Loucy (cell line): ENCODE measurements around the gene CYFIP2.

Experiments used
- H2AFZ ChIP-seq: fragments of 200-600 bp; sonication (generic); 2 replicates; pipeline ENCODE4 v1.6.0; 2016; ENCODE audit warnings: antibody characterized with exemption, mild to moderate bottlenecking, low read length, moderate library complexity
- H3F3A ChIP-seq: fragments of 200-600 bp; 2 replicates; pipeline ENCODE4 v1.6.0; 2016; ENCODE audit warnings: antibody characterized with exemption, low read depth, mild to moderate bottlenecking
- H3K27me3 ChIP-seq: fragments of 200-600 bp; sonication (generic); 2 replicates; pipeline ENCODE4 v1.6.1; 2014; ENCODE audit warnings: low read length, mild to moderate bottlenecking; ENCODE audit not compliant: insufficient read depth, poor library complexity, severe bottlenecking
- H3K36me3 ChIP-seq: fragments of 200-600 bp; sonication (generic); 2 replicates; pipeline ENCODE4 v1.6.1; 2016; ENCODE audit warnings: low read length; ENCODE audit not compliant: insufficient read depth
- H3K4me1 ChIP-seq: fragments of 200-600 bp; sonication (generic); 2 replicates; pipeline ENCODE4 v1.5.1; 2014; ENCODE audit warnings: low read length, mild to moderate bottlenecking; ENCODE audit not compliant: insufficient read depth, poor library complexity, severe bottlenecking
- H3K4me2 ChIP-seq: fragments of 200-600 bp; sonication (generic); 2 replicates; pipeline ENCODE4 v1.6.0; 2014; ENCODE audit warnings: antibody characterized with exemption, low read length, low read depth, mild to moderate bottlenecking; ENCODE audit not compliant: poor library complexity, severe bottlenecking
- H3K4me3 ChIP-seq: fragments of 200-600 bp; sonication (generic); 2 replicates; pipeline ENCODE4 v1.5.1; 2014; ENCODE audit warnings: low read length, mild to moderate bottlenecking, mixed read lengths; ENCODE audit not compliant: poor library complexity, severe bottlenecking
- H3K79me2 ChIP-seq: fragments of 200-600 bp; sonication (generic); 2 replicates; pipeline ENCODE4 v1.6.1; 2014; ENCODE audit warnings: low read length; ENCODE audit not compliant: insufficient read depth
- H3K9ac ChIP-seq: fragments of 200-600 bp; sonication (generic); 2 replicates; pipeline ENCODE4 v1.6.0; 2014; ENCODE audit warnings: mild to moderate bottlenecking, low read depth, low read length, moderate library complexity; ENCODE audit not compliant: poor library complexity, severe bottlenecking
- H3K9me2 ChIP-seq: fragments of 200-600 bp; sonication (generic); replicated peaks from 2 replicates; pipeline ENCODE4 v1.6.1; 2016; ENCODE audit warnings: low read depth, low read length, mixed read lengths
- H3K9me3 ChIP-seq: fragments of 200-600 bp; sonication (generic); 2 replicates; pipeline ENCODE4 v1.6.1; 2014; ENCODE audit warnings: mild to moderate bottlenecking, antibody characterized with exemption, low read length, low read depth; ENCODE audit not compliant: insufficient read depth
- H4K20me1 ChIP-seq: fragments of 200-600 bp; sonication (generic); 2 replicates; pipeline ENCODE4 v1.6.0; 2014; ENCODE audit warnings: antibody characterized with exemption, low read length, mild to moderate bottlenecking; ENCODE audit not compliant: insufficient read depth, poor library complexity, severe bottlenecking
- CTCF ChIP-seq: fragments of 200-600 bp; sonication (generic); conservative IDR thresholded peaks from 2 replicates; pipeline ENCODE4 v1.5.1; 2014; ENCODE audit warnings: mild to moderate bottlenecking, antibody characterized with exemption, low read length
- EZH2phosphoT487 ChIP-seq: fragments of 200-600 bp; IDR thresholded peaks from 2 replicates; pipeline ENCODE4 v1.6.1; 2018; ENCODE audit warnings: antibody characterized with exemption, mild to moderate bottlenecking, moderate library complexity, borderline replicate concordance

Gene CYFIP2

GRCh38 chr5:157343842-157344790 is 78.2 kb downstream of the CYFIP2 start:
- no peak overlapping the region for H3K9ac ChIP-seq
- no peaks in the 10 kb centered on the region for H4K20me1 ChIP-seq
- no peak for TF ChIP-seq CTCF
- TF ChIP-seq EZH2phosphoT487 = no peak
- H3F3A ChIP-seq = no peaks in the 10 kb centered on the region
- no peaks in the 10 kb centered on the region for H3K9me3 ChIP-seq
- H3K9me2 ChIP-seq = no peaks in the 10 kb centered on the region
- H3K4me2 ChIP-seq = no peak overlapping the region
- peaks cover 80% of the 10 kb centered on the region; the same call in 1 of the 2 replicates for H3K36me3 ChIP-seq
- H3K79me2 ChIP-seq = no peaks in the 10 kb centered on the region
- H2AFZ ChIP-seq = no peak overlapping the region
- H3K27me3 ChIP-seq = no peaks in the 10 kb centered on the region
- no peak overlapping the region for H3K4me3 ChIP-seq
- H3K4me1 ChIP-seq = no peaks in the 10 kb centered on the region

GRCh38 chr5:157345067-157345466 is 79.1 kb downstream of the CYFIP2 start:
- Histone ChIP-seq H3K4me3 (no peak overlapping the region), H3K4me1 (no peaks in the 10 kb centered on the region), H3K79me2 (no peaks in the 10 kb centered on the region), H3K9me2 (no peaks in the 10 kb centered on the region), H3K9ac (no peak overlapping the region), H3K9me3 (no peaks in the 10 kb centered on the region), H3K27me3 (no peaks in the 10 kb centered on the region), H4K20me1 (no peaks in the 10 kb centered on the region), H3K4me2 (no peak overlapping the region), H3F3A (no peaks in the 10 kb centered on the region), H3K36me3 (peaks cover 71% of the 10 kb centered on the region; the same call in 1 of the 2 replicates), H2AFZ (no peak overlapping the region)
- TF ChIP-seq CTCF (no peak), EZH2phosphoT487 (no peak)

- Histone ChIP-seq H3K4me1 (no peaks in the 10 kb centered on the region), H3K36me3 (peaks cover 66% of the 10 kb centered on the region; the same call in 1 of the 2 replicates), H3K4me3 (no peak overlapping the region), H3K9me3 (no peaks in the 10 kb centered on the region), H3K27me3 (no peaks in the 10 kb centered on the region), H3F3A (no peaks in the 10 kb centered on the region), H2AFZ (no peak overlapping the region), H3K4me2 (no peak overlapping the region), H3K9me2 (no peaks in the 10 kb centered on the region), H3K79me2 (no peaks in the 10 kb centered on the region), H4K20me1 (no peaks in the 10 kb centered on the region), H3K9ac (no peak overlapping the region)
- TF ChIP-seq CTCF (no peak), EZH2phosphoT487 (no peak)
These were observed 79.6 kb downstream of the CYFIP2 start for GRCh38 chr5:157345485-157345884.
